ENCODE results near the gene UBR3.
"Not testable (repeated sequence)": the region's sequence is repeated elsewhere in the genome, so short reads cannot be mapped to it uniquely, and the experiment has no call there.

UBR3 gene

GRCh38 chr2:169868951-169869350 lies 41.7 kb downstream of the UBR3 start:
- DNase-seq: no peak

- not testable (repeated sequence) for DNase-seq
Observed at GRCh38 chr2:169871369-169871768, 44.1 kb downstream of the UBR3 start.

GRCh38 chr2:169871994-169872393 lies 44.7 kb downstream of the UBR3 start:
- no peak for DNase-seq

- no peak for DNase-seq
Observed at GRCh38 chr2:169877398-169877797, 50.1 kb downstream of the UBR3 start.

GRCh38 chr2:169887120-169887519 lies 59.9 kb downstream of the UBR3 start:
- no peak for DNase-seq

DNA sequence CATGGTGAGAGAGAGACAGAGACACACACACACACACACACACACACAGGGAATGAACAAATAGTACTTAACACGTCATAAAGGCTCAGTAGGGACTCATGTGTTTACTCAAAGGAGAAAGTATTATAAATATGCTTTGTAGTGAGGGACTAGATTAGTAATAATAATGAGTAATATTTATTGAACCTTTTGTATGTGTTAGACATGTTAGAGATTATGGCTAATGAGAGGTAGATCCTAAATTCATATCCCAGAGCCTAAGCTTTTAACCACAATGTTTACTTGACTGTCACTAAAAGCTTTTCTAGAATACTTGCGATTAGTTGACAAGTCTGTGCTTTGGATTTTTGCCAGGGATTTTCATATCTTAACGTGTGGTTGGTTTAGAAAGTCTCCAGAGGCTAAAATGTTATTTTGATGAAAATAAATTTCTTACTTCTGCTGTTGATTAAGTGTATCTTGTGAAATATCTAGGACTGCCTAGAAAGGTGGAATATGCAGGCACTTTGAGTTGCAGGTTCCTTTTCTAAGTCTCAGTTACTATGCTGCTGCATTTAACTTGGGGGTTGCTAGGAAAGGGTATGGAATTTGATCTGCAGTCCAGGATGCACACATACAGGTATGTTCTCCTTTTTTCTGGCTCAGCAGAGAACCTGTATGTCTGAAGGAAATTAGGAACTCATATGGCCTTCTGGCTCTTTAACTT lies 64.5 kb downstream of the UBR3 start:
- no peak for DNase-seq

DNA sequence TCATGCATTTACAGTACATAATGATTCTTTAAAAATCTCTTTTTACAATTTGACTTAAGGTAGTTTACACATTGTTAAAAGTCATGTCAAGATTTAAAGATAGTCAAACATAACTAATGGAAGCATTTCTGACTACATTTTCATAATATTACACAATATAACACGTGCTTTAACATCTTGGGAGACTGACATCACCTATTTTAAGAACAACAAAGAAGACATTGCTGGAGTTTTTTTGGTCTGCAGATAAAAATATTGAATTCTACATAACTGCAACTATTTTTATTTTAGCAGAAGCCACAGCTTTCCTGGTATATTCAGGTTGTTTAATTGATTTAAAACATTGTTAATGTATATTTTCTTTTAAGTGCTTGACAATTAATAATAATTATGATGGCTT lies 65.7 kb downstream of the UBR3 start:
- no peak for DNase-seq

DNA sequence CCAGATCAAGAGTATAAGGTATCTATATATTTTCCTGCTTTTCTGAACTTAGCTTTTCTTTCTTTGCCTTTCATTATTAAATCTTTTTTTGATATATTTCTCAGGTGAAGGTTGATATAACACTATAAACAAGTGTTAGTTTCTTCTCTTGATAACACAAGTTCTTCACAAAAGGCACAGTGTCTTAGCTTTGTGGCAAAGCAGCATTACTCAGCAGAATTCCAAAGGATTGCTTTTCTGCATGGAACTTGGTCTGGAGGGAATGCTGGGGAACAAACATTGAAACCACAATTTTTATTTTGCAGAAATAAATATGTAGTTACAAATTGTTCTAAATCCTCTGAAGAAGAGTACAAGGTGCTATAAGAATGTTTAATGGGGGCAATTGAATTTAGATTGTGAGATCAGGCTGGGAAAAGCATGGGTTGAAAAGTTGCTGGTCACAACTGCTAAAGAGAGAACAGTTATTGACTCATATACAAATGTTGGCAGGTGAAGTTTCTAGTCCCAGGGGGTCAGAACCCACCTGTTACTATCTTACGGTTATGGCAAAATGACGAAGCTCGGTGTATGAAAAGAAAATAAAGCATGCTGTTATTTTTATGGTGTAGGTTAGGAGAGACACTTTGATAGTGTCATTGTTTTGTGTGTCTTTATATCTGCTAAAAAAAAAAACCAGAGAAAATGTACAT lies 68.2 kb downstream of the UBR3 start:
- no peak for DNase-seq

GRCh38 chr2:169897834-169898233 lies 70.6 kb downstream of the UBR3 start:
- no peak for DNase-seq

DNA sequence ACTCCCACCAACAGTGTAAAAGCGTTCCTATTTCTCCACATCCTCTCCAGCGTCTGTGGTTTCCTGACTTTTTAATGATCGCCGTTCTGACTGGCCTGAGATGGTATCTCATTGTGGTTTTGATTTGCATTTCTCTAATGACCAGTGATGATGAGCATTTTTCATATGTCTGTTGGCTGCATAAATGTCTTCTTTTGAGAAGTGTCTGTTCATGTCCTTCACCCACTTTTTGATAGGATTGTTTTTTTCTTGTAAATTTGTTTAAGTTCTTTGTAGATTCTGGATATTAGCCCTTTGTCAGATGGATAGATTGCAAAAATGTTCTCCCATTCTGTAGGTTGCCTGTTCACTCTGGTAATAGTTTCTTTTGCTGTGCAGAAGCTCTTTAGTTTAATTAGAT lies 72.8 kb downstream of the UBR3 start:
- DNase-seq: not testable (repeated sequence)

GRCh38 chr2:169900686-169901085 lies 73.4 kb downstream of the UBR3 start:
- no peak for DNase-seq

GRCh38 chr2:169906731-169907130 lies 79.5 kb downstream of the UBR3 start:
- DNase-seq: no peak

GRCh38 chr2:169909376-169909775 lies 82.1 kb downstream of the UBR3 start:
- DNase-seq: no peak

DNA sequence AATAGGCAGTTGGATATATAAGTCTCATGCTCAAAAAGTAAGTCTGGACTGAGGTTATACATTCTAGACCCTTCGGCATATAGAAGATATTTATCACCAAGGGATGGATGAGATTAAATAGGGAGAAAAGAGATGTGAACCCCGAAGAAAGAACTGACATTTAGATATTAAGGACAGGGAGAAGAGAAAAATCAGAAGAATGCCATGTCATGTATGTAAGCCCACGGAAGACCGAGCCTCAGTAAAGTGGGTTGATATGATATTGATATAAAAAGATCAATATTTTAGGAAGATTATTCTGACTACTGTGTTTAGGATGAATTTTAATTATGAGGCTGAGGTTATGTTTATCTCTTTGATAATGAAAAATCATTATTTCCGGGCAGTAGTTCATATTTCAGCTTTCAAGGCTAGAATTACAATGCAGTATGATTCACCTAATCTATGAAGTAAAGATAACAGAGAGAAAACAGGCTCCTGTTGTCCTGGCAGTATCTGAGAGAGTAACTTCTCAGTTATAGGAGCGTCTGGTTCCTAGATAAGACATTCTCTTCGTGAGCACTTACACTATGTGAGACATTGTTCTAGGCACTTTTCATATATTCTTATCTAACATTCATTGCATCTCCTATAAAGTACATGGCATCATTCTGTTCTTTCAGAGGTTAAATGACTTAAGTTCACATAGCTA lies 83.0 kb downstream of the UBR3 start:
- no peak for DNase-seq

GRCh38 chr2:169911119-169911518 lies 83.9 kb downstream of the UBR3 start:
- no peak for DNase-seq

DNA sequence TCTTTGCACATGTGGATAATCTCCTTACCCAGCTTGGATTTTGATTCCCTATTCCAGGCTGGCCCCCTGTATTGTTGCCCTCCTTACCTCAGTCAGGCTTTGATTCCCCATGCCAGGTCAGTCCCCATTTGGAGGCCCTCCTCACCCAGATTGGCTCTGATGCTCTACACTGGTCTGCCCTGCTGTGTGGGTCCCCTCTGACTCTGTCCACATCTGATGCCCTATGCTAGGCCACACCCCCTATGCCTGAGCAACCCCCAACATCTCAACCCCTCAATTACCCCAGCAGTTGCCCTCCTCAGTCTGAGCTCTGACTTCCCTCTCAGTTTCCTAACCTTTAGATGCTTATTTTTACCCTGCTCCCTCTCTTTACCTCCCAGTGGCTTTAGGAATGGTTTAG lies 89.4 kb downstream of the UBR3 start:
- DNase-seq: no peak

GRCh38 chr2:169923977-169924376 lies 96.7 kb downstream of the UBR3 start:
- no peak for DNase-seq

- no peak for DNase-seq
Observed at GRCh38 chr2:169925968-169926367, 98.7 kb downstream of the UBR3 start.

DNA sequence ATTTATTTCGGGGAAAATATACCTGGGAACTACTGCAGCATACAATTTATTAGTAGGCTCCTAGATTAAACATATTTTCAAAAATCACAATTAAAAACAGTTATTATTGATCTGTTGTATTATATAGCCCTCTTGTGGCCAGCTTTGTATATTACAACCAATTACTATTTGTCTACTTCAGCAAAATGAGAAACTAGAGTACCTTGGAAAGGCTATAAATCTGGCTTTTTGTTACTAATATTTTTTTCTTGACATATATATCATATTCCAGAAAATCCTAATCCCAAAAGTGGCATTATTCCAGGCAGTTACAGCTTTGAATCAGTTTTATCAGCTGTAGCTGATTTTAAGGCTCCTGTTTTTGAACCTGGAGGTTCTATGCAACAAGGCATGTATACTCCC lies 101.2 kb downstream of the UBR3 start:
- DNase-seq: no peak

DNA sequence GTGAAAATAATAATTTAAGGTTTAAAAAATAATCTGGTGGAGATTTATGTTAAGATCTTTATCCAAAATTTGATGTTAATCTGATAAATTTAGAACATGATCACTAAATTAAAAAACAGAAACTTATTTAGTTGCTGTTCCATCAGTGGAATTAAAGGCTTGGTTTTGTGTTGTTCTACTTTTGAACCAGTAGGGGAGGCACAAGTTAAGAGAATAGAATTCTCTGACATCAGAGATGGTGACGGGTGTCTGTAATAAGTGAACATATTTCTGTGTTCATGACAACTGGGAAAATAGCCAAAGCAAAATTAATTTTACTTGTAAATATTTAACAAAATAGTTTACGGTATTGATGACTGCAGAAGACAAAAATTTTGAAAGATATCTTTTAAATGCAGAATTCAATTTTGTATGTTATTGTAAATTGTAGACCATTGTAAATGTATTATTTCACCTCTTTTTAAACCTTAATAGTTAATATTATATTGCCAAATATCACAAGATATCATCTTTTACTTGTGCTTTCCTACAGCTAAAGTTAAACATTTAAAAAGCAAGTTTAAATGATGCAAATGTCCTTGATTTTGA lies 106.0 kb downstream of the UBR3 start:
- DNase-seq: no peak

- not testable (repeated sequence) for DNase-seq
Observed at GRCh38 chr2:169936652-169937051, 109.4 kb downstream of the UBR3 start.

GRCh38 chr2:169945515-169945914 lies 118.3 kb downstream of the UBR3 start:
- no peak for DNase-seq

DNA sequence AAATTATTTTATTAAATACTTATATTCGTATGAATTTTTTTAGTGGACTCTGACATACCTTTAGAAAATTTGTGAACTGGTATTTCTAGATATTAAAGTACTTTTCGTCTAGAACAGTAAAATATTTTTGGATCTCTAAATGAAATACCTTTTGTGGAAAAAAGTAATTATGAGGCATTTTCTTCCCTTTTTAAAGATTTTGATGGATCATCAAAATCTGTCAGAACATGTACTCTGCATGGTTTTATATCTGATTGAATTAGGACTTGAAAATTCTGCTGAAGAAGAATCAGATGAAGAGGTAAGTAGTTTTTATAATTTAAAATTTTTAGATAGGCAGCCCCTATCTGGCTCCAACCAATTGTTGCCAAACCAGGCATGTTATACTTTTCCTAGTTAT lies 118.8 kb downstream of the UBR3 start:
- DNase-seq: no peak

- DNase-seq: no peak
Observed at GRCh38 chr2:169946546-169946945, 119.3 kb downstream of the UBR3 start.
